Stimulated activated CD8-positive, alpha-beta memory T cell treated with anti-CD3 and anti-CD28 coated beads, Interleukin-15, amount 100 ng/mL, for 48 hours (primary cell): ENCODE results near the gene PYCARD.
A peak's percentile ranks its signal among the peaks of the same experiment; 100 is the strongest.
"Not testable (repeated sequence)": the region's sequence is repeated elsewhere in the genome, so short reads cannot be mapped to it uniquely, and the experiment has no call there.

Source experiments
- DNase-seq, 2 donors: peaks; one replicate each; pipeline ENCODE4 v3.0.0-alpha.2; 2020; ENCODE audit warnings: low read depth in 2 of 2

Gene PYCARD

DNA sequence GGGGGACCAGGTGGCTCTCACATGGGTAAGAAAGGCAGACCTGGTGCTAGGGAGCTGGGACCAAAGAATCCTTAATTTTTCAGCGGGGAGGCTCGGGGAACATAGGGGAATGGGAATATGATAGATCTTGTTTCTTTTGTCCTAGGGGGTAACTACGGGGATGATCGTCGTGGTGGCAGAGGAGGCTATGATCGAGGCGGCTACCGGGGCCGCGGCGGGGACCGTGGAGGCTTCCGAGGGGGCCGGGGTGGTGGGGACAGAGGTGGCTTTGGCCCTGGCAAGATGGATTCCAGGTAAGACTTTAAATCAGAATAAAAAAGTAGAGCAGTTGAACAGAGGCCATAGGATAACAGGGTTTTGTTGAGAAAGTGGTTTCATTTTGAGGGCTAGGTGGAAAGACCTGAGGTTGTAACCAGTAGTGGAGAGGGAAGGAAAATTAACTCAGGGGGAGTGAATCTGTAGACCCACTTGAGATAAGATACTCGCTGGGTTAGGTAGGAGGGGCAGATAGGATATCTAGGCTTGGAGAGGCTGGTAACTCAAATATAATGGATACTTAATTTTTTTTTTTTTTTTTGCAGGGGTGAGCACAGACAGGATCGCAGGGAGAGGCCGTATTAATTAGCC lies 11.6 kb downstream of the PYCARD start:
- DNase-seq, result no peak

GRCh38 chr16:31190061-31190460 lies 12.5 kb downstream of the PYCARD start:
- DNase-seq, result no peak

DNA sequence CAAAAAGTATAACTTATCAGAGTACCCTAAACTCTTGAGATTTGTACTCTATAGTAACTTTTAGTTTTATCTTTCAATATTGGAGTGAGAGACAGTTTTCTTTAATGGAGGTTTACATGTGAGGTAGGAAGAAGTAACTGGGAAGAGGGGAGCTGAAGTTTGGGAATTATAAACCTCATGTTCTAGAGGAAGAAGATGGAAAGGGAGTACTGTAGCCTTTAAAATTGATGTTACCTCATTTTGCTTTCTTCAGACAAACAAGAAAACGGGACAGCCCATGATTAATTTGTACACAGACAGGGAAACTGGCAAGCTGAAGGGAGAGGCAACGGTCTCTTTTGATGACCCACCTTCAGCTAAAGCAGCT lies 13.2 kb downstream of the PYCARD start:
- no peak for DNase-seq

DNA sequence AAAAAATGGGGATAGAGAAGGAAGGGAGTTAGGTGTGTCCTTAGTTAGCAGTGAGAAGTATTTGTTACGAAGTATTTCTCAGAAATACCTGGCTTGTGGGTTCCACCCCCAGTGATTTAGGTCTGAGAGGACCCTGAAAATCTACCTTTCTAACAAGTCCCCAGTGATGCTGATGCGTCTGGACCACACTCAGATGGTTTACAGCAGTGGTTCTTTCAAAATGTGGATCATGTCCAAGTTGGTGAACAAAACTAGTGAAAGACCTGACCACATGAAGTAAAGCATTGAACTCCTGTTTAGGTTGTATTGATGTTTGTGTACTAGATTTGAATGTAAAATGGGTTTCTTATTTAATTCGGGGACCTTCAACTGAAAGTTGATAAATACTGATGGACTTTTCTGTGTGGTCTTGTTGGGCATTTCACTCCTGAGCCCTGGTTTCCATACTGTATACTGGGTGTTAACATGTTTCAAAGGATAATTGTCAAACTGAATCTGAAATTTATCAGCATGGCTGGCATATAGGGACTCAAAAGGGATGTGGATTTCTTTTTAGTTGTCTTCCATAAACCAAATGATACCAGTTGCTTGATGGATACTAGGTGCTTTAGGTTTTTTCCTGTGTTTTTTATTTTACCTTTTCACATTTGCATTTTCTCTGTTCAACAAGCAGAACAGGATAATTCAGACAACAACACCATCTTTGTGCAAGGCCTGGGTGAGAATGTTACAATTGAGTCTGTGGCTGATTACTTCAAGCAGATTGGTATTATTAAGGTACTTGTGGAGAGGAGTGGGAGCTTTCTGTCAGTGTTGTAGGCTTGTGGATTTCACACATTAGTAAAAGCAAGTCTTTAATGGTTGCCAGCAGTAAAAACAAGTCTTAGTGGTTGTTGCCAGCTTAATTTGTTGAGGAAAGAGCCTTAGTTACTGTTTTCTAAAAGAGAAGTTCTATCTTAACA lies 13.8 kb downstream of the PYCARD start:
- DNase-seq, result no peak

GRCh38 chr16:31187808-31188189 lies 14.8 kb downstream of the PYCARD start:
- no peak for DNase-seq

- no peak for DNase-seq
Observed at GRCh38 chr16:31186930-31187807, 15.4 kb downstream of the PYCARD start.

DNA sequence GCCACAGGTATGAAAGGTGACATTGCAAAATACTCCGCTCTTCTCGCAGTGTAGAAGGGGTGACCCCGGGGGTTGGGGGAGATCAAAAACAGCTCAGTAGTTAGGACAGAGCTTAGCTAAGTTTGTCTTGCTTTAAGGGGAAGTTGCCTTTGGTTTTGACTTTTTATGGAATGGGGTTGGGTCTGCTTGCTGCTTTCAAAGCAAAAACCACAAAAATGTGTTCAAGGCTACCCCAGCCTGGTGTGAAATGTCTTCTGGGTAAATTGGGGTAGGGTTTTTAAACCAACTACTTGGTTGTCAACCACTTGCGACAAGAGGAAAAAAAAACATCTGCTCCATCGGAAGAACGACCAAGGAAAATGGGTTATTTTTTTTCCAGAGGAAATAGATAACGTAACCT lies 16.4 kb downstream of the PYCARD start:
- DNase-seq, result no peak

GRCh38 chr16:31185339-31185738 lies 17.2 kb downstream of the PYCARD start:
- DNase-seq, result no peak

DNA sequence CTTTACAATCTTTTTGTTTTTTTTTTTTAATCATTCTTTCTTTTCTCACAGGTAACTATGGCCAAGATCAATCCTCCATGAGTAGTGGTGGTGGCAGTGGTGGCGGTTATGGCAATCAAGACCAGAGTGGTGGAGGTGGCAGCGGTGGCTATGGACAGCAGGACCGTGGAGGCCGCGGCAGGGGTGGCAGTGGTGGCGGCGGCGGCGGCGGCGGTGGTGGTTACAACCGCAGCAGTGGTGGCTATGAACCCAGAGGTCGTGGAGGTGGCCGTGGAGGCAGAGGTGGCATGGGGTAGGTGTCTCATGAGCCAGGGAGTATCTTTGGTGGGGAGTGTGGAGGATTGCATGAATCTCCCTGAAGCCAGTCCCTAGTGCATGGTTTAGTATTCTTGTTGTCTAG lies 17.7 kb downstream of the PYCARD start:
- no peak for DNase-seq

GRCh38 chr16:31183432-31184428 lies 18.8 kb downstream of the PYCARD start:
- no peak for DNase-seq

GRCh38 chr16:31182391-31182790 lies 20.2 kb downstream of the PYCARD start:
- no peak for DNase-seq

DNA sequence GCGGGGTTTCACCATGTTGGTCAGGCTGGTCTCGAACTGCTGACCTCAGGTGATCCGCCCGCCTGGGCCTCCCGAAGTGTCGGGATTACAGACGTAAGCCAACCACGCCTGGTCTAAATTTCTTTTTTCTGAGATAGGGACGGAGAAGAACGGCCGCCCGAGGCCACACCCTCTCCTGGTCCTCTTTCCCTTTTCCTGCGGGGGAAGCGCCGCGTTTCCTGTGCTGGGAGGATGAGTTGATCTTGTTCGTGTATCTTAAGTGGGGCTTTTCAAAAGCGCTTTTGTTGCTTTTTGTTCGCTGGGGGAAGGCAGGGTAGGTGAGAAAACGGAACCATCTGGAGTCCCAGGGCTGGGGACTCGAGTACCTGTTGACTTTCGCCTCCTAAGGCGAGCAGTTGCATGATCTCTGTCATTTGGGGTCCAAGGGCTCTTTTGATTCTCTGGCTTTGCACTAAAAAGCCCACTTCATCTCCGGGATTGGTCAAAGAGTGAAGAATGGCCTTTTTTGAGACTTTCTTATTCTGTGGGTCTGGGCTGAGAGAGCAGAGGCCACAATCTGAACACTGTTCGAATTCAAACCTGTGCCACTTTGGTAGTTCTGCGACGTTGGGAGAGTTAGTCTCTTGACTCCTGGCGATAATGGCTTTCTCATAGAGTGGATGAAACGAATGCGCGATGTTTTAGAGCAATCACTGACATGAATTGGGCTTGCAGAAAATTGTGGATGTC lies 21.3 kb downstream of the PYCARD start:
- DNase-seq, result no peak

- peak; percentile 84 for DNase-seq
Observed at GRCh38 chr16:31179747-31180459, 22.7 kb downstream of the PYCARD start, which contains the start of gene FUS. FUS (plus strand) TSS chr16:31180139; CDS start chr16:31180215, 76 bp downstream.

GRCh38 chr16:31179219-31179746 lies 23.3 kb downstream of the PYCARD start:
- DNase-seq, result no peak

- DNase-seq, result no peak
Observed at GRCh38 chr16:31177136-31177535, 25.4 kb downstream of the PYCARD start.

DNA sequence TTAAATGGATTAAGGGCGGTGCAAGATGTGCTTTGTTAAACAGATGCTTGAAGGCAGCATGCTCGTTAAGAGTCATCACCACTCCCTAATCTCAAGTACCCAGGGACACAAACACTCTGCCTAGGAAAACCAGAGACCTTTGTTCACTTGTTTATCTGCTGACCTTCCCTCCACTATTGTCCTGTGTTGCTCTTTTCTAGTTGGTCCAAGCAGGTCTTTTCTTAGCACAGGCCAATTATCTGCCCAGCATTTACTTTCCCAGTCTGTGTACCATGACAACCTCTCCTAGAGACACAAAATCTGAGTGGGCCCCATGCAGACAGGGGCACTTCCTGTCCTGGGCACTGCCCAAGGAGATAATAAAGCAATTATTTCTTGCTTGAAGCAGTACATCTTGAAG lies 32.5 kb downstream of the PYCARD start:
- not testable (repeated sequence) for DNase-seq

- no peak for DNase-seq
Observed at GRCh38 chr16:31168848-31169247, 33.7 kb downstream of the PYCARD start.

DNA sequence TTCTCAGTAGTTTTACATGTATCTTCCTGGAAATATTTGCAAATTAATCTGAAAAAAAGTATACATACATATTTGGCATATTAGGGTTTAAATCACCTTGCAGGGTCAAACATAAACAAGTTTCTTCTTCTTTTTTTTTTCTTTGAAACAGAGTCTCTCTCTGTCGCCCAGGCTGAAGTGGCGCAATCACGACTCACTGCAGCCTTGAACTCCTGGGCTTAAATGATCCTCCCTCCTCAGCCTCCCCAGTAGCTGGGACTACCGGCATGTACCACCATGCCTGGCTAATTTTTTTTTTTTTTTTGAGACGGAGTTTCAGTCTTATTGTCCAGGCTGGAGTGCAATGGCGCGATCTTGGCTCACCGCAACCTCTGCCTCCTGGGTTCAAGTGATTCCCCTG lies 35.2 kb downstream of the PYCARD start:
- no peak for DNase-seq

GRCh38 chr16:31157136-31157535 lies 45.4 kb downstream of the PYCARD start:
- no peak for DNase-seq
